ENCODE data around the gene NFS1. TPM values are rescaled to one million over a fixed set of nuclear protein-coding genes. Genes with fewer than 3 reads are reported as not detected.

The NFS1 gene
- total and polyA plus RNA-seq, 2 of the 4 experiments (the other 2 are of a cell fraction), result 16.5 to 35.6 TPM

DNA sequence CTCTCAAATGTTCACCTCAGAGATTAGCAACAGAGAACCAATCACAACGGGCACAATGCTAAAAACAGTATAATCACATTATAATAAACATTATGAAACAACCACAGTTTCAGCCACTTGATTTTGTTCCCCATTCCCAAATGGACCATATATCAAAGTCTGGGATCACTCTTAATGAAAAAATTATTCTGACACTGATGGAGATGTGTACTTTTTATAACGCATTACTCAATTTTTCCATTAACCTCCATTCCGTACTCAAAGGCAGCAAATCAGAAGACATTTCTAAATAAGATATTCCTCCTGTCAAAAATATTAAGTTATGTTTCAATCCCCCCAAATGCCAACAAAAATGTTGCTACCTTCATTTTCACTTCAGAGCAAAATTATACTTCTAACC is 37.2 kb downstream of the NFS1 start:
- no peak overlapping the region for H2AK5ac ChIP-seq (ENCODE audit: low read depth, low read length)
- H3K18ac ChIP-seq (ENCODE audit: low read depth, low read length), result no peak overlapping the region
- H4K91ac ChIP-seq (ENCODE audit: insufficient read depth, low read depth, low read length), result no peak overlapping the region
- ATAC-seq (ENCODE audit: low read depth) (no peak), DNase-seq (no peak)
- in situ Hi-C loops (cut with MboI; ENCODE audit: low sequenced_read_pairs), result no loop called here
- no CpG with 5 or more reads among the region's 3 CpGs for WGBS, 2 experiments (ENCODE audit: extremely low coverage in 2 of 2, insufficient read length in 1 of 2)
- no peak overlapping the region for H2AK9ac ChIP-seq (replicated peaks; ENCODE audit: low read depth, low read length, poor library complexity)
- H3K9me3 ChIP-seq (ENCODE audit: control insufficient read depth, insufficient read depth, low read length), result no peaks in the 10 kb centered on the region
- H3K79me1 ChIP-seq (ENCODE audit: low read depth in 1 of 2, low read length in 2 of 2), result peaks cover 0 to 37% of the 10 kb centered on the region in 2 experiments; a peak in 3 of 4 replicates
- H2BK20ac ChIP-seq (ENCODE audit: low read depth, low read length), result no peak overlapping the region
- no peak overlapping the region for H2BK120ac ChIP-seq (ENCODE audit: low read depth, low read length)
- H3K23ac ChIP-seq (ENCODE audit: low read depth, low read length), result no peak overlapping the region
- TF ChIP-seq, protein P1, sequence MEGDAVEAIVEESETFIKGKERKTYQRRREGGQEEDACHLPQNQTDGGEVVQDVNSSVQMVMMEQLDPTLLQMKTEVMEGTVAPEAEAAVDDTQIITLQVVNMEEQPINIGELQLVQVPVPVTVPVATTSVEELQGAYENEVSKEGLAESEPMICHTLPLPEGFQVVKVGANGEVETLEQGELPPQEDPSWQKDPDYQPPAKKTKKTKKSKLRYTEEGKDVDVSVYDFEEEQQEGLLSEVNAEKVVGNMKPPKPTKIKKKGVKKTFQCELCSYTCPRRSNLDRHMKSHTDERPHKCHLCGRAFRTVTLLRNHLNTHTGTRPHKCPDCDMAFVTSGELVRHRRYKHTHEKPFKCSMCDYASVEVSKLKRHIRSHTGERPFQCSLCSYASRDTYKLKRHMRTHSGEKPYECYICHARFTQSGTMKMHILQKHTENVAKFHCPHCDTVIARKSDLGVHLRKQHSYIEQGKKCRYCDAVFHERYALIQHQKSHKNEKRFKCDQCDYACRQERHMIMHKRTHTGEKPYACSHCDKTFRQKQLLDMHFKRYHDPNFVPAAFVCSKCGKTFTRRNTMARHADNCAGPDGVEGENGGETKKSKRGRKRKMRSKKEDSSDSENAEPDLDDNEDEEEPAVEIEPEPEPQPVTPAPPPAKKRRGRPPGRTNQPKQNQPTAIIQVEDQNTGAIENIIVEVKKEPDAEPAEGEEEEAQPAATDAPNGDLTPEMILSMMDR (conservative IDR thresholded peaks at IDR 0.05; ENCODE audit: low read depth, low read length), result no peak
- no peak for TF ChIP-seq NFE2L2 (IDR thresholded peaks at IDR 0.05; ENCODE audit: low read depth, low read length)
- TF ChIP-seq RAD21 (IDR thresholded peaks at IDR 0.05; ENCODE audit: low read length), result no peak
- no peak for TF ChIP-seq RCOR1 (IDR thresholded peaks at IDR 0.05; ENCODE audit: insufficient replicate concordance, low read length)
- TF ChIP-seq FOS (IDR thresholded peaks at IDR 0.05; ENCODE audit: low read depth, low read length), result no peak
- TF ChIP-seq CHD1 (IDR thresholded peaks at IDR 0.05; ENCODE audit: low read depth, low read length), result no peak
- TF ChIP-seq MAFK (IDR thresholded peaks at IDR 0.05; ENCODE audit: low read depth, low read length), result no peak
- TF ChIP-seq MXI1 (IDR thresholded peaks at IDR 0.05; ENCODE audit: borderline replicate concordance, low read depth, low read length), result no peak
- no peak for TF ChIP-seq BHLHE40 (IDR thresholded peaks at IDR 0.05; ENCODE audit: low read depth, low read length)
- no peak for TF ChIP-seq SMC3 (IDR thresholded peaks at IDR 0.05; ENCODE audit: low read depth, low read length)
- TF ChIP-seq RFX5 (IDR thresholded peaks at IDR 0.05; ENCODE audit: low read depth, low read length), result no peak
- TF ChIP-seq MAZ (IDR thresholded peaks at IDR 0.05; ENCODE audit: borderline replicate concordance, low read depth, low read length), result no peak
- TF ChIP-seq, protein P2, sequence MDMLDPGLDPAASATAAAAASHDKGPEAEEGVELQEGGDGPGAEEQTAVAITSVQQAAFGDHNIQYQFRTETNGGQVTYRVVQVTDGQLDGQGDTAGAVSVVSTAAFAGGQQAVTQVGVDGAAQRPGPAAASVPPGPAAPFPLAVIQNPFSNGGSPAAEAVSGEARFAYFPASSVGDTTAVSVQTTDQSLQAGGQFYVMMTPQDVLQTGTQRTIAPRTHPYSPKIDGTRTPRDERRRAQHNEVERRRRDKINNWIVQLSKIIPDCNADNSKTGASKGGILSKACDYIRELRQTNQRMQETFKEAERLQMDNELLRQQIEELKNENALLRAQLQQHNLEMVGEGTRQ (IDR thresholded peaks at IDR 0.05; ENCODE audit: low read depth, low read length), result no peak
- TF ChIP-seq CEBPB (IDR thresholded peaks at IDR 0.05; ENCODE audit: low read depth, low read length), result no peak
- TF ChIP-seq, protein P3, sequence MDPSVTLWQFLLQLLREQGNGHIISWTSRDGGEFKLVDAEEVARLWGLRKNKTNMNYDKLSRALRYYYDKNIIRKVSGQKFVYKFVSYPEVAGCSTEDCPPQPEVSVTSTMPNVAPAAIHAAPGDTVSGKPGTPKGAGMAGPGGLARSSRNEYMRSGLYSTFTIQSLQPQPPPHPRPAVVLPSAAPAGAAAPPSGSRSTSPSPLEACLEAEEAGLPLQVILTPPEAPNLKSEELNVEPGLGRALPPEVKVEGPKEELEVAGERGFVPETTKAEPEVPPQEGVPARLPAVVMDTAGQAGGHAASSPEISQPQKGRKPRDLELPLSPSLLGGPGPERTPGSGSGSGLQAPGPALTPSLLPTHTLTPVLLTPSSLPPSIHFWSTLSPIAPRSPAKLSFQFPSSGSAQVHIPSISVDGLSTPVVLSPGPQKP (IDR thresholded peaks at IDR 0.05; ENCODE audit: borderline replicate concordance, low read depth, low read length), result no peak
- TF ChIP-seq POLR2A (IDR thresholded peaks at IDR 0.05; ENCODE audit: low read depth, low read length), result no peak
- no peaks in the 10 kb centered on the region for H3K27me3 ChIP-seq (ENCODE audit: control insufficient read depth, insufficient read depth, low read length)
- H4K8ac ChIP-seq (ENCODE audit: low read depth in 2 of 2, low read length in 2 of 2), result no peak overlapping the region
- H2AFZ ChIP-seq (replicated peaks; ENCODE audit: low read length, poor library complexity), result no peak overlapping the region
- H3K4me1 ChIP-seq (ENCODE audit: control insufficient read depth, insufficient read depth, low read length), result peaks cover 4% of the 10 kb centered on the region
- H4K20me1 ChIP-seq (ENCODE audit: insufficient read depth, low read length), result peaks cover 75% of the 10 kb centered on the region
- CTCF ChIA-PET, result no interaction called here
- H3K9ac ChIP-seq (ENCODE audit: low read depth, low read length), result no peak overlapping the region
- H3K4ac ChIP-seq (ENCODE audit: low read depth, low read length), result no peak overlapping the region
- H3K56ac ChIP-seq (ENCODE audit: extremely low read depth, insufficient read depth, low read length), result no peak overlapping the region
- no peak overlapping the region for H2BK15ac ChIP-seq (ENCODE audit: low read depth, low read length)
- H3K4me3 ChIP-seq (ENCODE audit: insufficient read depth, low read depth, low read length), result 0 out of 2 replicates have a peak overlapping the region, but pooled peaks have one; percentile 4
- POLR2A ChIA-PET (ENCODE audit: unreplicated experiment), result no interaction called here
- intact Hi-C loops (cut with micrococcal nuclease), result loop anchor here (5.0 to 10.0 kb wide), 2 partner anchors 97 to 150 kb away; no protein-coding TSS in a partner anchor
- peaks cover 3% of the 10 kb centered on the region; the same call in 1 of the 2 replicates for H3K9me1 ChIP-seq (ENCODE audit: insufficient read depth, low read length)
- BruUV-seq (replicated peaks), result no TSS peak
- H3K4me2 ChIP-seq (ENCODE audit: low read depth, low read length), result peak overlapping the region; percentile 98
- H3K36me3 ChIP-seq (ENCODE audit: control insufficient read depth, insufficient read depth, low read length), result no peaks in the 10 kb centered on the region
- H4K5ac ChIP-seq (ENCODE audit: low read depth, low read length), result no peak overlapping the region
- no peak overlapping the region for H3K27ac ChIP-seq (ENCODE audit: insufficient read depth, low read length)
- H3K14ac ChIP-seq (replicated peaks; ENCODE audit: low read depth, low read length), result no peak overlapping the region
- H2BK5ac ChIP-seq (ENCODE audit: low read depth, low read length, poor library complexity, severe bottlenecking), result no peak overlapping the region
- dilution Hi-C loops (cut with HindIII; ENCODE audit: low sequenced_read_pairs, unreplicated experiment), result no loop called here
